ENCODE measurements around the gene GATB.

Gene GATB, protein sequence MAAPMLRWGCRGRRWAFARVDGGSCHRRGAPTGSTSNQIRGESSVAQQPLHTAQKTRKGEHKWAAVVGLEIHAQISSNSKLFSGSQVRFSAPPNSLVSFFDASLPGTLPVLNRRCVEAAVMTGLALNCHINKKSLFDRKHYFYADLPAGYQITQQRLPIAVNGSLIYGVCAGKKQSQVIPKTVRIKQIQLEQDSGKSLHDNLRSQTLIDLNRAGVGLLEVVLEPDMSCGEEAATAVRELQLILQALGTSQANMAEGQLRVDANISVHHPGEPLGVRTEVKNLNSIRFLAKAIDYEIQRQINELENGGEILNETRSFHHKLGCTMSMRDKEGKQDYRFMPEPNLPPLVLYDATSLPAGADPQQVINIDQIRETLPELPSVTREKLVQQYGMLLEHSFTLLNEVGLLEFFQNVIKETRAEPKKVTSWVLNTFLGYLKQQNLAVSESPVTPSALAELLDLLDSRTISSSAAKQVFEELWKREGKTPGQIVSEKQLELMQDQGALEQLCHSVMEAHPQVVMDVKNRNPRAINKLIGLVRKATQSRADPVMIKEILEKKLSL

GRCh38 chr4:151760712-151761661 is at the start of gene GATB:
TSS of gene GATB (minus strand) at chr4:151761007. CDS start at chr4:151760982, 25 bp downstream.
- peak; percentile 87 for DNase-seq

DNA sequence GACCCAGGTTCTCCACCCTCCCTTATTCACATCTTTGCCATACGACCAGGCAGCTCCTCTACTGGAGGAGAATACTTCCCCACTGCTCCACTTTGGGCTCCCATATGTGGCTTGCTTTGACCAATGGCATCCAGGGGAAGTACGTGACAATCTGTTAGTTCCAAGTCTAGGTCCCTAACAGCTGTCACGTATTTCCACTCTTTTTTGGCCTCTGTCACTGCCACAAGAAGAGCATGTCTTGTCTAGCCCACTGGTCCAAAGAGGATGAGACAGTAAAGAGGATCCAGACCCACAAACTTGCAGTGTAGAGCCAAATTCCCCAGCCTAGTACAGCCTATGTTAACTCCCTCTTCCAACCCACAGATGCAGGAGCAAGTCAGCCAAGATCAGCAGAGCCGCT is 49.7 kb upstream of the GATB start:
- DNase-seq: no peak

DNA sequence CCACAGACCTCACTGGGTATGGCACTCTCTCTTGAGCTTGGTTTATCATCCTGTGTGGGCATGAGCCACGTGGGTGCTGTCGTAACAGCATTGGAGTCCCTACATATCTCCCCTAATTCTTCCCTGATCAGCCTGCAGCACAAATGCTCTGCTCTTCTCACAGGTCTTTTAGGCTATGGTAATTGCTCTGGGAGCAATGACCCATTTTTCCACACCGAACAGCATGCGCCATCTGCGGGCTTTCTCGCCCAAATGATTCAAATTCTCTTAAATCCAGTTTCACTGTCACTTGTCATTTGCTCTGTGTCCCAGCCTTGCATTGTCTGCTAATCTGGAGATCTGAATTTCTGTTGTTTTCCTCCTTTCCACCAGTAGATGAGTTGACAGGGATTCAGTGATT is 48.9 kb upstream of the GATB start:
- no peak for DNase-seq

DNA sequence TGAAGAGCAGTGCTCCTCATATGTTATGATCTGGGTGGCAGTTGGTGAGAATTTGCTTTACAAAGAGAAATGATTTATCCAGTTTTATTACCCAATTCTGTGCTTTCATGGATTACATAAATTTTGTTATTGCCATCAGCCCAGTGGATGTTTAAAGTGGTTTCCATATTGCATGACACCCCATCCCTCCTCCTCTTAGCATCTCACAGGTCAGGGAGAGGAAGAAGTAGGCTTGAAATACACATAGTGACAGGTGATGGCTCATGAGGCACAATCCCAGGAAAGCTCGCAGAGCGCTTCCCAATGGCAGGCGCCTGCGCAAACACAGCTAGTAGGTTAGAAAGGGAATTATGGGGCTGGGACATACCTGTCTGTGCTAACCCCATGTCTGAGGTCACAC is 47.7 kb upstream of the GATB start:
- no peak for DNase-seq

DNA sequence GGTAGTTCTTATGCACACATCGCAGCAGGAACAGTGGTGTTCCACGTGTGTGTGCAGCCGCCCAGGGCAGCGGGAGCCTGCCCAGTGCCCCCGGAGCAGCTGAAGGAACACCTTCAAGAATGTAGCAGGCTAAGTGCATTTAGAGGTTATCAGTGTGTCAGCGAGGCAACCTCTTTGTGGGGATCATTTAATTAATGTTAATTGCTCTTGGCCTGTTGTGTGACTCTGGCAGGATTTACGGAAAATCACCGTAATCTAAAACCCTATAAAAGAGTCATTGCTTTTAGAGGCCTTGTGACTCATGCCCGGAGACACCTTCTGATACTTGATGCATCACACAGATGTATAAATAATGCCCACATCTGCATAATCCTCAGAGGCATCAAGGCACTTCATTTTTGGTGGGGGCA is 47.3 kb upstream of the GATB start:
- no peak for DNase-seq

- no peak for DNase-seq
Observed at GRCh38 chr4:151807220-151807619, 46.4 kb upstream of the GATB start.

DNA sequence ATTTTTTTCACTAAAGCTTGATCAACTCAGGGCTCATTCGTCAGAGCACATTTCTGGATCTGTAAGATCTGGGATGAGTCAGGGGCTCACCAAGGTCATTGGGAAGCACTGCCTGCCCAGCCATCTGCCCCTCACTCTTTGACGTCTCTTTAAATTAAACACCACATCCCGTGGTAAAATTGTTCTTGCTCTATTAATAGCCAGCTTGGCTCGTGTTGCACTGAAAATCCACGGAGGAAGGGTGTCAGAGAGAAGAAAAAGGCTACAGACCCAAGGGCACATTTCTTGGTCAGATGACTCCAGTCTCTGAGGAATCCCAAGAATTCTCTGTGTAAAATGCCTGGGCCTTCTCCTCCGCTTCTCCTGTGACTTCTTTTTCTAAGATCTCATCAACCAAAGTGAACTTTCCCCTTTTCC is 45.7 kb upstream of the GATB start:
- no peak for DNase-seq

DNA sequence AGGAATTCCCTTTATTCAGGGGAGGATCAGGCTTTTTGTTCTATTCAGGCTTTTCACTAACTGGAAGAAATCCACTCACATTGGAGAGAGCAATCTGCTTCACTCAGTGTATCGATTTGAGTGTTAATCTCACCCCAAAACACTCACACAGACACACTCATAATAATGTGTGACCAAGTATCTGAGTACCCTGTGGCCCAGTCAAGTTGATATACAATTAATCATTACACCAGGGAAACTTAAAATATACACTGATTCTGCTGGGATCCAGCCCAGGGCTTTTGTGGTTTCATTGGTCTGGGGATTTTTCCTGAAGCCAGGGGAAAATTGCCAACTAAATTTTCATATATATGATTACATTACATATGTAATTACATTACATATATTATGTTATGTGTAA is 44.0 kb upstream of the GATB start:
- no peak for DNase-seq

DNA sequence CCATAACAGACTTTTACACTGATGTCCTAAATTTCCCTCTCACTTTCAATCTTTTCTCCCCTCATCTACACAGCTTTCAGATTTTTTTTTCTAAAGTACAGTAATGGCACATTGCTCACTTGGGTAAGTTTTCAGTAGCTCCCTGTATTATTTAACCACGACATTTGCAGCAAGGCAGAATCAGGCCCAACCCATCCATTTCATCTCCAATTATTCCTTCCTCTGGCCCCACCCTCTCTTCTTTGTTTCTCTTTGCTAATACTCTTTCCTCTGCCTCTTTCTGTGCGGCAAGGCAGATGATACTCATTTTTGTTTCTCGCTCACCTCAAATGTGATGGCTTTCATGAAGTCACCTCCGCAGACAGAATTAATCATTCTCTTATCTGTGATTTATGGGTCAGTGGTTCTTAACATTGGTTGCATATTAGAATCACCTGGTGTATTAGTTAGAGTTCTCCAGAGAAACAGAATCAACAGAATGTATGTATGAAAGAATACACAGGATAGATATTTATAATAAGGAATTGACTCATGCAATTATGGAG is 43.4 kb upstream of the GATB start:
- DNase-seq: no peak

DNA sequence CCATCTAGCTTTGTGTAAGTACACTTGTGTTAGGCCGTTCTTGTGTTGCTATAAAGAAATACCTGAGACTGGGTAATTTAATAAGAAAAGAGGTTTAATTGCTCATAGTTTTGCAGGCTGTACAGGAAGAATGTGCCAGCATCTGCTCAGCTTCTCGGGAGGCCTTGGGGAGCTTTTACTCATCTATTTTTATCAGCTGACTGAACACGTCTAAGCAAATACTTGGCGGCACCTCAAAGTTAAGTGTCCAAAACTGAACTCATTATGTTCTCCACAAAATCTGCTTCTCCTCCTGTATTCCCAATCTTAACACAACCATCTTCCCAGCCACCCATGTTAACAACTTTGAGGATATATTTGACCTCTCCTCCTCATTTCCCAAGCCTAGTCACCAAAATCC is 42.4 kb upstream of the GATB start:
- DNase-seq: no peak

- DNase-seq: no peak
Observed at GRCh38 chr4:151801547-151802516, 41.0 kb upstream of the GATB start.

DNA sequence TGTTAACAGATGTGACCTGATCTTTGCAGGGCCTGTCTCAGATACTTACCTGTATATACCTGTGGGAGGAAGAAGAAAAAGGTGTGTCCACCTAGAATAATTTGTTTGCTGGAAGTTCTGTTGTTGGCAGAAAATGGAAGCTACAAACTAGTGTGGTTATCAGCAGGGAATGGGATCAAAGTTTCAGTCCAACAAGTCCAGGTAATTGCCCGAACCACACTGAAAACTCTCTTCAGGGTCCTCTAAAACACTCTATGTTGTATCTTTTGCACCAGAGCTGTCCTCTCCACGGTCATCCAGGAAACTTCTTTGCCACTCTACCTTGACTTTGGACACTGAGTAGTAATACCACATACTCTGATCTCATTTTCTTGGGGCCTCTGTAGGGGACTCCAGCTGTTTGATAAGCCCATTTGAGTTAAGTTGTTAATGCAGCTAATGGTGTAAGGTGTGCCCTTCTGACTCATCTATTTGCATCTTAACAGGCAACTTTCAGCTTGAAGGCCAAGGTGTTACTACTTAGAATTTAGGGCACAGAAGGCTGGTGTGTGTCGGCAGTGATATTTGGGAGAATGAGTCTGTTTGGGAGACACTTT is 38.7 kb upstream of the GATB start:
- no peak for DNase-seq

DNA sequence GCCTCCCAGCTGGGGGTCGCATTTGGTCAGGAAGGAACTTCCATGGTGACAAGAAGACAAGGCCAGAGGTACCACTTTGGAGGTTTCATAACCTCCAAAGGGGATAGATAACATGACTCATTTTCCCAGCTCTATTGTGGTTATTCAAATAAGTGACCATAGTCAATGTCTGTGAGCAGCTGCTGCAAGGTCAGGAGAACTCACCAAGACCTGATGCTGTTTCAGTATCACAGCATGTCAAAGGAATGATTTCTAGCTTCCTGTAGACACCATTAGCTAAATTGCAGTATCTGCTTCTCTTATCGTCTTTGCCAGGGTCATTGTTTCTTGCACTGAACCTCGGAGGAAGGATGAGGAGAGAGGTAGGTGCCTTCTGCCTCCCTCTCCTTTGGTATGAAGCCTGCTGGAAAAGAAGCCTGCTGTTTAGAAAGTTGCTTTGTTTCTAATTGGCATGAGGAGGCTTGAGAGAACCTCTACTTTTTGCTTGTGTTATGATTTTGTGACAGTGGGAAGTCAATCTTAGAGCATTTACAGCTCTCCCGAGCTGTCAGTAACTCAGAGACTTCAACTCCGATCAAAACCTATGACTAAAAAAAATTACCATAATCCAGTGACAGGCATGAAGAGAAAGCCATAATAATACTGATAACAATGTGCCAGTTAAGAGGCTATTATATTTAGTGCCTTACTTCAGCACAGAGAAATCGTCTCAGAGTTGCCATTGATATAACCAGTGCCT is 38.0 kb upstream of the GATB start:
- DNase-seq: no peak

- DNase-seq: no peak
Observed at GRCh38 chr4:151797853-151798252, 37.0 kb upstream of the GATB start.

- DNase-seq: no peak
Observed at GRCh38 chr4:151797131-151797530, 36.3 kb upstream of the GATB start.

GRCh38 chr4:151796106-151796505 is 35.3 kb upstream of the GATB start:
- DNase-seq: no peak

GRCh38 chr4:151792995-151793394 is 32.2 kb upstream of the GATB start:
- no peak for DNase-seq

DNA sequence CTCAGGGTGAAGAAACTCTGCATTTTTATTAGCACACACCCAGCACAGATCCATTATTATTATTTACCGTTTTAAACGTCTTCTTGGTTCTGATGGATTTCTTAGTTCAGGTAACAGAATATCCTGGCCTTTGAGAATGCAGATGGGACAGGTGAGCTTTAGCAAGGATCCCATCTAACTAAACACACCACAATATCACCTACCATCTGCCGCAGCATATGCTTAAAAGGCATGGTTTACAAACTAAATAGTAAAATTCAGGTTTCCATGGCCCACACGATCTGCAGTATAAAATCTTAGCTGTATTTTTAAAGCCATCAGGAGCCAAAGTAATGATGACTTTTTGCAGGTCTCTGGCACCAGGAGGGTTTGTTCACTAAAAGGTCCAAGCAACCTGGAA is 31.7 kb upstream of the GATB start:
- DNase-seq: no peak

- no peak for DNase-seq
Observed at GRCh38 chr4:151788021-151788420, 27.2 kb upstream of the GATB start.

DNA sequence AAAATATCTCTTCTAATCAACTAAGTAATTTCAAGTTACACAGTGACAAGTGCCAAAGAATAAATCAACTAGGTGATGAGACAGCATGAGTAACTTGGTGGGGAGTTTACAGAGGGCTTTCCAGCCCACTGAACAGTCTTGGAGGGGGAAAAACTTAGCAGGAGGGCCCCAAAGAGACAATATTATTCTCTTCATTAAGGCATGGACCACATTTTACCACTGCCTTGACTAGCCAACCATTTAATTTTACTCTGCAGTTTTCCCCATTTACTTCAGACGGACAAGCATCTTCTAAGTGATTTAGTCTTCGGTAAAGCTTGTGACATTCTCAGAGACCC is 25.3 kb upstream of the GATB start:
- DNase-seq: no peak

All from NCI-H510A (cell line).